Stimulated activated naive CD8-positive, alpha-beta T cell treated with anti-CD3 and anti-CD28 coated beads, Interleukin-15, Interleukin-2, amounts not matched to agents 100 ng/mL and 50 ng/mL, for 24 hours (primary cell): Measurements from ENCODE around the gene GABRA4.

Experiments used
- H3K27ac Mint-ChIP-seq: one replicate; pipeline ENCODE4 v1.8.0; 2021; ENCODE audit warnings: mild to moderate bottlenecking, mixed read lengths
- H3K27me3 Mint-ChIP-seq: one replicate; pipeline ENCODE4 v1.8.0; 2021; ENCODE audit warnings: mixed read lengths
- H3K36me3 Mint-ChIP-seq: one replicate; pipeline ENCODE4 v1.8.0; 2021; ENCODE audit warnings: low read depth, mixed read lengths
- H3K4me1 Mint-ChIP-seq: one replicate; pipeline ENCODE4 v1.8.0; 2021; ENCODE audit warnings: low read depth, mixed read lengths
- H3K4me3 Mint-ChIP-seq: one replicate; pipeline ENCODE4 v1.8.0; 2021; ENCODE audit warnings: mild to moderate bottlenecking, mixed read lengths
- H3K9me3 Mint-ChIP-seq: one replicate; pipeline ENCODE4 v1.8.0; 2021; ENCODE audit warnings: mixed read lengths

GABRA4 gene

DNA sequence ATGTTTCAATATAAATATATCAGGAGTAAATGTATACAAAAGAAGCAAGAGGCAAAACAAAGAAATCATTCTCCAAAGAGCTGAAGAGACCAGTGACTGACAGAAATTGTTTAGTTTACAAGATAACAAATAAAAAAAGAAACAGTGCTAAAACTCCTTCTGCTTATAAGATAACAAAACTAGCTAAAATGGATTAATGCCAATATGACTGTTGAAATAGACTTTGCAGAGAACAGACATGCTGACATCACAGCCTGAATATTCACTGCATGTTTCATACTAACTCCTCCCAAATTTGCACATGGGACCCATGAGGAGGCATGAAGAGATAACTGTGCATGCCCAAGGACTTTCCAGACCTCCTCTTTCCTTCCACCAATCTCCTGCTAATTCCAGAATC is 6.2 kb upstream of the GABRA4 start:
- H3K4me3 Mint-ChIP-seq, result no peak overlapping the region
- H3K27me3 Mint-ChIP-seq, result peaks cover 28% of the 10 kb centered on the region
- no peaks in the 10 kb centered on the region for H3K9me3 Mint-ChIP-seq
- H3K36me3 Mint-ChIP-seq, result no peaks in the 10 kb centered on the region
- H3K4me1 Mint-ChIP-seq, result no peaks in the 10 kb centered on the region
- H3K27ac Mint-ChIP-seq, result no peak overlapping the region

DNA sequence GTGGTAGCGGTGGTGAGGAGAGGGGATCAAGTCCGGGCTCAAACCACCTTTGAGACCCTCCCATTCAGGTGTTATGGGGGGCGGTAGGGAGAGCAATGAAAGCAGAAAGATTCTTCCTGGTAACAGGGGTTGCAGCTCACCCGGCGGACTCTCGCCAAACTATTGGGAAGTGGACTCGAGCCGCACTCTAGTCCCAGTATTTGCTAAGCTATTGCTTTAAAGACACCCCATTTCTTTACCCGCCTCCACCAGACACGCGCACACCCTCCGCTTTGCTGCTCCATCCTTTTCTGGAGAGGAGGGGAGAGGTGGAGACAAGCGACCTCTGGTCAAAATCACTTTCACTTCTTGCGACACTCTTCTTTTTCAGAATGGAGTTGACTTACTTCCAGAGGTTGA is 625 bp upstream of the GABRA4 start:
- Mint-ChIP-seq H3K9me3 (no peaks in the 10 kb centered on the region), H3K27me3 (peaks cover 58% of the 10 kb centered on the region), H3K4me1 (peaks cover 2% of the 10 kb centered on the region), H3K4me3 (peak overlapping the region; percentile 25), H3K27ac (no peak overlapping the region), H3K36me3 (no peaks in the 10 kb centered on the region)

DNA sequence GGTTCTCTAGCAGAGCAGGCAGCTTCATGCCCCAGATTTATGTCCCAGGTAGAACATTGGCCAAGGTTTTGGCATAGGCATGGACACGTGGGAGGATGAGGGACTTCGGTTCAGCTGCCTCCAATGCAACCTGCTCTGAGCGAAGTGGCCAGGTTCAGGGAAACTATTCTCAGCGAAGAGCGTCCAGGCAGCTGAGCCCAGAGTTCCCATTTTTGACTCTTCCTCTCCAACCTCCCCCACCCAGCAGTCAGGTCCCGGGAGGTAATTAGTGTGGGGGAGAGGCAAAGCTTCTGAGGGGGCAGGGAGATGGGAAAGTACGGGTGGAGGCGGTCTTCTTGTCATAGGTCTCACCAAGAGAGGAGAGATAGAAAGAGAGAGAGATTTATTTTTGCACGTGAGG is 1.0 kb downstream of the GABRA4 start:
- Mint-ChIP-seq H3K27ac (no peak overlapping the region), H3K36me3 (no peaks in the 10 kb centered on the region), H3K4me3 (no peak overlapping the region), H3K9me3 (no peaks in the 10 kb centered on the region), H3K4me1 (peaks cover 2% of the 10 kb centered on the region), H3K27me3 (peaks cover 58% of the 10 kb centered on the region)

DNA sequence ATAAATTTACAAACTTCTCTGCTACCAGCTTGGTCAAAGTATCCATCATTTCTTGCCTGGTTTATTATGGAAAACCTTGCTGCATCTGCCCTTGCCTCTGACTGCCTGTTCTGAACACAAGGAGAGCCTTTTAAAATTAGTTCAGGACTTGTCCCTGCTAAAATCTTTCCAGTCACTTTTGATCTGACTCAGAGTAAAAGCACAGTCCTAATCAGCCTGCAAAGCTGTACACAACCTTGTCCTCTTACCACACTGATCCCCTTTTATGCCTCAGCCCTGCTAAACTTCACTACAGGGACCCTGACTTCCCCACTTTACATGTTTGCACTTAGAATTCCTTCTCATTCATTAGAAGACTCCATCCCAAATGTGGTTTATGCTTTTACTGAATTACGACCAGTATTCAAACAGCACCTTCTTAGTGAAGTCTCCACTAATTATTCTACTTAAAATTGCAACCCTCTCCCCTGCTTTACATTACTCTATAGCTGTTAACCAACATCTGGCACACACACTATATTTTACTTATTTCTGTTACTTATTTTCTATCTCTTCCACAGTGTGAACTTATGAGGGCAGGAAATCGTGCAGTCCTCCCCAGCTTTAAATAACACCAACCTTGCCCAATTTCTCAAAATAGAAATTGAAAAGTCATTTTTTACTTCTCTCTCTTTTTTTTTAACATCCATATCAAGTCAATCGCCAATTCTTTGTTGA is 6.3 kb downstream of the GABRA4 start:
- Mint-ChIP-seq H3K4me1 (no peaks in the 10 kb centered on the region), H3K27ac (no peak overlapping the region), H3K9me3 (no peaks in the 10 kb centered on the region), H3K27me3 (peaks cover 23% of the 10 kb centered on the region), H3K36me3 (no peaks in the 10 kb centered on the region), H3K4me3 (no peak overlapping the region)

DNA sequence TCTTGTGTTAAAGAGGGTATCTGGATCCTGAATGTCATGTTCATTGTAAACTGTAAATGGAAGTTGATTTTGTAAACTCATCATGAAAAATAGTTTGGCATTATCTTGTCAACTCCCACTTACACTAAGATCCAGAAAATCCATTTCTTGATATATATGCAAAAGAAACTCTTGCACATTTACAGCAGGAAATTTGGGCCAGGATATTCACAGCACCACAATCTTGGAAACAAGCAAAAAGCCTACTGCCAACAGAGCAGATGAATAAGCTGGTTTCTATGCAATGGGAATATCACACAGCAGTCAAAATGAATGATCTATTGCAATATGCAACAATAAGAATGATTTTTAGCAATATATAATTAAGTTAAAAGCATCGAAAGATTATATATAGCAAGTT is 8.6 kb downstream of the GABRA4 start:
- Mint-ChIP-seq H3K9me3 (no peaks in the 10 kb centered on the region), H3K27me3 (peaks cover 12% of the 10 kb centered on the region), H3K36me3 (no peaks in the 10 kb centered on the region), H3K27ac (no peak overlapping the region), H3K4me3 (no peak overlapping the region), H3K4me1 (no peaks in the 10 kb centered on the region)

DNA sequence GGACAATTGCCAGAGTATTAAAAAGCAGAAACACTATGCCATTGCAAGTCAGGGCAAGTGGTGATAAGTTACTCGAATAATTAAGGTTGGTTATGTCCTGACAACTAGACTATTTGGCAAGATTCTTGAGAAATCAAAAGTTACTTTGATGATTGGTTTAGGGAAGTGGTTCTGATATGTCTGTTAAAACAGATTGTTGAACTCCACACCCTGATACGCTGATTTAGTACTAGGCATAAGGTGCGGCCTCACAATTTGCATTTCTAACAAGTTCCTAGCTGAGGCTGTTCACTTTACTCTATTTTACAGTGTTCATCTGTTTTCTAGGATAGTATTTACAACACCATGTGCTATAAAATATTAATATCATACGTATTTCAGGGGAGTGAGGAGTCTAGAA is 12.5 kb downstream of the GABRA4 start:
- Mint-ChIP-seq H3K4me1 (no peaks in the 10 kb centered on the region), H3K4me3 (no peak overlapping the region), H3K36me3 (no peaks in the 10 kb centered on the region), H3K27me3 (peaks cover 7% of the 10 kb centered on the region), H3K27ac (no peak overlapping the region), H3K9me3 (no peaks in the 10 kb centered on the region)

DNA sequence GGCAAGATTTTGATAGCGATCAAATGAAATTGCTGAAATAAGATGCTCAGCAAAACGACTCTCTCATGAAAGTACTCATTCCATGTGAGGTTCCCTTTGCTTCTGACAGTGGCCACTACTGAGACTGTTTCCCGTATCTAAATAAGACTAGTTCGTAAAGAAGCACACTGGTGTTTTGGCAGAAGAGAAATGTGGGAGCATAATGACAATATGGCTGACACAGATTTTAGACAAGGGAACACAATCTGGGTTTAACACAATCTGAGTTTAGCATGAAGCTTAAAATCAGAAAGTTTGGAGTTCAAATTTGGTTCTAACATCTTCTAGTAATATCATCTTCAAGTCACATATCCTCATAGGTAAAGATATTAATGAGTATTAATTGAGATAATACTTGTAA is 13.7 kb downstream of the GABRA4 start:
- Mint-ChIP-seq H3K4me1 (no peaks in the 10 kb centered on the region), H3K27ac (no peak overlapping the region), H3K36me3 (no peaks in the 10 kb centered on the region), H3K4me3 (no peak overlapping the region), H3K9me3 (no peaks in the 10 kb centered on the region), H3K27me3 (peaks cover 7% of the 10 kb centered on the region)

DNA sequence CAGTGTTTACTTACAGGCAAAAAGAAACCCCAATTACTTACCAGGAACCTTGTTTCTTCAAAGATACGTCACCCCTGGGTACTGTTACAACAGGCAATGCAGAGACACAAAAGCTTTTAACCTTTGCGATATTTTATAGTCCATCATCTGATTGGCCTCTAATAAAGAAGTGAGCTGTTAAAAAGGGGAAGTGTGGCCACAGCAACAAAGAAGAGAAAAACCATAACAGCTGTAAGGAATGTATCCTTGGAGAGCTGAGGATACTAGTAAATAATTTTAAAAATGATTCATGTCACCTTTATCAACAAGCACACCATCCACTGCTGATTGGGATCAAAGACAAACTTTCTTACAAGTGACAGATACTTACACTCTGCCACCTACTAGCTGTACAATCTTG is 14.1 kb downstream of the GABRA4 start:
- peaks cover 8% of the 10 kb centered on the region for H3K27me3 Mint-ChIP-seq
- no peak overlapping the region for H3K27ac Mint-ChIP-seq
- no peak overlapping the region for H3K4me3 Mint-ChIP-seq
- H3K9me3 Mint-ChIP-seq, result no peaks in the 10 kb centered on the region
- H3K36me3 Mint-ChIP-seq, result no peaks in the 10 kb centered on the region
- no peaks in the 10 kb centered on the region for H3K4me1 Mint-ChIP-seq

DNA sequence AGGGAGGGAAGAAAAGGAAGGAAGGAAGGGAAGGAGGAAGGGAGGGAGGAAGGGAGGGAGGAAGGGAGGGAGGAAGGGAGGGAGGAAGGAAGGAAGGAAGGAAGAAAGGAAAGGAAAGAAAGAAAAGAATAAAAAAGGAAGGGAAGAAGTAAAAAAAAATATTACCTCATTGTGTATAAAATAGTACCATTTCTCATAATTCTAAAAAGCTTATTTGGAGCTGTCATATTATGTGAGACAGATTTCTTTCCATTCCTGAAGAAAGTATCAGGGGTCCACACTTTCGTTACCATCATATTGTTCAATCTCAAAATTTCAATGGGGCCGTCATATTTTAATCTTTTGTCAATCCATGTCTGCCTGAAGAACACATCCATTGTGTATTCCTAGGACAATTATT is 16.1 kb downstream of the GABRA4 start:
- Mint-ChIP-seq H3K4me3 (no peak overlapping the region), H3K36me3 (no peaks in the 10 kb centered on the region), H3K27ac (no peak overlapping the region), H3K9me3 (no peaks in the 10 kb centered on the region), H3K4me1 (no peaks in the 10 kb centered on the region), H3K27me3 (peaks cover 3% of the 10 kb centered on the region)

DNA sequence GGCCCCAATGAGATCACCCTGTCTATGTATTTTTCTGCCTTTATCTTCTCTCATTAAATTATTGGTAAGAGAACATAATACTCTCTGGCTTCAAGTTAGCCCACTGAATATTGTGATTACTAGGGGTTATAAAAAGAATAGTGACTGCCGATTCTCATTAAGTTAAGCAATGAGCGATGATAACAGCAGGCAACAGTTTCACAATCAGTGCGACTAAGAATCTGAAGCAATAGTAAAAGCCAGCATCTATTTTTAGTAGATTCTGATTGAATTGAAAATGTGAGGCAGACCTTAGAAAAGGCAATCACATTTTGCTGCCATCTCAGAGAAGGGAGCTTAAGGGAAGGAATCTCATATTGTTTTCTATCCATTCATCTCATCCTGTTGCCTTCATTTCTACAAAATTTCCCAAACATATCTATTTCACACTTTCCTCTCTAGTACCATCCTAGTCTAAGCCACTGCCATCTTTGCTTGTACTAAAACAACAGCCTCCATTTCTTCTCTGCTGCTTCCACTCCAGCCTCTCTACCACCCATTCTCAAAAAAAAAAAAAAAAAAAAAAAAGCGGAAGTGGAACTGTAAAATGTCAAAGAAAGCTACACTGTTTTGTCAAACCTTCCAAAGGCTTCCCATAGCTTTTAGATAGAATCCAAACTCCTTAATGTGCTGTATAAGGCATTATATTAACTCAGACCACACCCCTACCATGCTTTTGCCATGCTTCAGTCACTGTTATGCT is 17.4 kb downstream of the GABRA4 start:
- Mint-ChIP-seq H3K27me3 (peaks cover 7% of the 10 kb centered on the region), H3K36me3 (no peaks in the 10 kb centered on the region), H3K27ac (no peak overlapping the region), H3K9me3 (no peaks in the 10 kb centered on the region), H3K4me3 (no peak overlapping the region), H3K4me1 (no peaks in the 10 kb centered on the region)

DNA sequence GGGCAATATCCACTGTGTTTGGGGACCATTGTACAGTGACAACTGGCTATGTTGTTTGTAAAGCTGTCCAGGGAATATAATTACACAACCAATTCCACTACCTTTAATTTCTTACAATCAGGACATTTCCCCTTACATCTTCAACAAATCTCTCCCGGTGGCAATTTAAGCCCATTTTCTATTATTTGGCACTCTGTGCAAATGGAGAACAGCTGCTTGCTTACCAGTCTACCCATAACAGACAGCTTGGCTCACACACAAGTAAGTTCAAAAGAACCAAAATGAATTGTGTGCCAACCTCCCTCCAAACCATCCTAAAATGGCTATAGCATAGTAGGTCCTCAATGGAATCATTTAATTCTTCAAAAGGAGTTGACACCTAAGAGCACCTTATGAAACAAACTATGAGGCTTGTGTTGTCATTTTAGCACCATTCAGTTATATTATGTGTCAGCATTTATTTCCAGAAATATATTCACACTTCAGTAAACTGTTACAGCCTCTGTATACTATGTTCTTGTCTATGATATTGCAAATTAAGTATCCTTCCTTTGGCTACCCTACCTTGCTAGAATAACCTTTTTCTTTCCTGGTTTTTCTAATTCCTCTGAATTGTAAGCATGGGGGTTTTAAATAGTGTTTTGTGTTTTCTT is 18.4 kb downstream of the GABRA4 start:
- Mint-ChIP-seq H3K27ac (no peak overlapping the region), H3K4me3 (no peak overlapping the region), H3K27me3 (peaks cover 7% of the 10 kb centered on the region), H3K36me3 (no peaks in the 10 kb centered on the region), H3K9me3 (no peaks in the 10 kb centered on the region), H3K4me1 (no peaks in the 10 kb centered on the region)

DNA sequence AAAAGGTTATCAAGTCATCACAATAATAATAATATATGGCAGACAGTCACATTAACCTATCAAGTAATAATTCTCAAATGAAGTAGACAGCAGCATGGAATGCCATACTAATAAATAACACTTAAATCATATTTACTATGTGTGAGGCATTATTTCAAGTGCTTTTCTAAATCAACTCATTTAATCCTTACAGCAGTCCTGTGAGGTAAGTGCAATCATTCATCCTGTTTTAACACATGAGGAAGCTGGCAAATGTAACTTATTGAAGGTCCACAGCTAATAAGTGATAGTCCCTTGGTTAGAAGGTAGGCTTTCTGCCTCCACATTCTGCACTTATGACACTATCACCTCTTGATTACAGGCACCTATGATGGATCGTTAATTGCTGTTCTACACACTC is 24.5 kb downstream of the GABRA4 start:
- Mint-ChIP-seq H3K4me1 (no peaks in the 10 kb centered on the region), H3K4me3 (no peak overlapping the region), H3K36me3 (no peaks in the 10 kb centered on the region), H3K9me3 (no peaks in the 10 kb centered on the region), H3K27ac (no peak overlapping the region), H3K27me3 (peaks cover 4% of the 10 kb centered on the region)

DNA sequence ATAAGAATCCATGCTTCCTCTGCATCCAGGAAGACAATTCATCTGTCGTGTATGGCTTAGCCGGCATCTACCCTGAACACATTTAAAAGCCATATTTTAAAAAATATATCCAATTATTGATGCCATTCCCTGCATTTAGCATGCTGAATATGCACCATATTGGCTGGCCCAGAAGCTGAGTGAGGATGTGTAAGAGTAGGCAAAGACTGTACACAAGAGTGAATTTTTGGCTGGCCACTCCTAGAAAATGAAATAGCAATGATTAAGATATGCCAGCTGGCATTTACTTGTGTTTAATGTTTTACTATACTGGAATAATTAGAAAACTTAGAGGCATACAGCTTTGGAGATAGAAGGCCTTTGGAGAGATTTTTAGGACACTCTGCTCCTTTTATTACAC is 25.8 kb downstream of the GABRA4 start:
- no peaks in the 10 kb centered on the region for H3K9me3 Mint-ChIP-seq
- no peak overlapping the region for H3K27ac Mint-ChIP-seq
- no peak overlapping the region for H3K4me3 Mint-ChIP-seq
- peaks cover 4% of the 10 kb centered on the region for H3K27me3 Mint-ChIP-seq
- H3K4me1 Mint-ChIP-seq, result no peaks in the 10 kb centered on the region
- no peaks in the 10 kb centered on the region for H3K36me3 Mint-ChIP-seq

DNA sequence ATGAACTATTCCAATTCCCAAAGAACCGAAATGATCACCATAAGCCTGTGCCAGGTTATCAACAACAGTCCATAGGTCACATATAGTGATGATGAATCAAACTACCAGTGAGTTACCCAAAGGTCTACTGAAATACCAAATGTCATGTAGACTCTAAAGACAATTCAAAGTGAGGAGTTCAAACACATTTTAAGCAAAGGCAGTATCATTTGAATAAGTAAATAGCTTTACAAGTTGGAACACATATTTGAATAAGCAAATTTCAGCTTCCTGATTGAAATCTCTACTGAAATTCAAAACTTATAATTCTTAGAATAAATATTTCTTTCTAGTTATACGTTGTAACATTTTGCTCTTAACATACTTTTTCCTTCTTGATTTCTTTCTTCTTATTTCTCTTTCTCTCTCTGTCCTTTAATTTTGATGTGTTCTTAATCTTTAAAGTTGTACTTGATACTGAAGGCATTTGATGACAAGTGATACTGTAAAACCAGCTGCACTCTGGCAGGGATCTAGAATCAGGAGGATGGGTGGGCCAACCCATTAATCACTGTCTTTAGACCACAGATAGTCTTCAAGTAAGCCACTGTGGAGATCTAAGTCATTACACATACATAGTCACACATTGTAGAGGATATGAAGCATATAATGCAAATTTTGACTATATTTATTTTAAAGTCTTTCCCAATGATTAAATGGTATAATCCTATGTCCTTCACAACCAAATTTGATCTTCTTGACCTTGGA is 34.5 kb downstream of the GABRA4 start:
- no peaks in the 10 kb centered on the region for H3K4me1 Mint-ChIP-seq
- no peaks in the 10 kb centered on the region for H3K36me3 Mint-ChIP-seq
- no peaks in the 10 kb centered on the region for H3K9me3 Mint-ChIP-seq

DNA sequence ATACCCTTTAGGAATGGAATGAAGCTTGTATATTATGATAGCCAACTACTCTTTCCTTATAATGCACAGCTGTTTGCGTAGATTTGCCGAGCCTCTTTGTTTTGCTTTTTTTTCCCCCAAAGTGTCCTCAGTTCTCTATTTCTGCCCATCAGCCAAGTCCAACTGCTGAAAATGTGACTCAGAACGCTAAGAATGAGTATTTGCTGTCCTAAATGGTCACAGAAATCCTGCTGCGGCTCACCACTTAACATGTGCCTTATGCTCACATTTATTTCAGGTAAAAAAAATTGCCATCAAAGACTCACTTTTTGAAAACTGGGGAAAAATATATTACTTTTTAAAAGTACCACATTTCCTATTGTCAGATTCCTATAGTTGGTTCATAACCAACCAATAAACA is 36.9 kb downstream of the GABRA4 start:
- Mint-ChIP-seq H3K27me3 (no peaks in the 10 kb centered on the region), H3K9me3 (no peaks in the 10 kb centered on the region), H3K4me1 (no peaks in the 10 kb centered on the region), H3K4me3 (no peak overlapping the region), H3K36me3 (no peaks in the 10 kb centered on the region), H3K27ac (no peak overlapping the region)

More for the DNA sequence above, 34.5 kb downstream of the GABRA4 start:
- Mint-ChIP-seq H3K27ac (no peak overlapping the region), H3K4me3 (no peak overlapping the region), H3K27me3 (no peaks in the 10 kb centered on the region)
